ENCODE measurements around the gene PCDHGA6.
"Not testable (repeated sequence)": the region's sequence is repeated elsewhere in the genome, so short reads cannot be mapped to it uniquely, and the experiment has no call there.

The PCDHGA6 gene

GRCh38 chr5:141392429-141393198 is 18.9 kb downstream of the PCDHGA6 start, which contains the start of gene PCDHGA8:
PCDHGA8 (plus strand) TSS chr5:141392633; CDS start chr5:141392814, 181 bp downstream.
- no peak for DNase-seq (ENCODE audit: low spot score)
- TF ChIP-seq CTCF (IDR thresholded peaks at IDR 0.05; ENCODE audit: extremely low read depth, missing control alignments), result no peak

GRCh38 chr5:141393267-141393666 is 19.6 kb downstream of the PCDHGA6 start:
- no peak for DNase-seq (ENCODE audit: low spot score)
- TF ChIP-seq CTCF (IDR thresholded peaks at IDR 0.05; ENCODE audit: extremely low read depth, missing control alignments), result no peak

GRCh38 chr5:141394401-141395187 is 20.9 kb downstream of the PCDHGA6 start:
- DNase-seq (ENCODE audit: low spot score), result not testable (repeated sequence)

GRCh38 chr5:141397756-141398551 is 24.3 kb downstream of the PCDHGA6 start, which contains the start of gene PCDHGB5:
PCDHGB5 (plus strand) TSS chr5:141397947; CDS start chr5:141398128, 181 bp downstream.
- TF ChIP-seq CTCF (IDR thresholded peaks at IDR 0.05; ENCODE audit: extremely low read depth, missing control alignments), result peak; percentile 62
- DNase-seq (ENCODE audit: low spot score), result peak; percentile 81

- no peak for TF ChIP-seq CTCF (IDR thresholded peaks at IDR 0.05; ENCODE audit: extremely low read depth, missing control alignments)
- DNase-seq (ENCODE audit: low spot score), result no peak
These were observed 24.9 kb downstream of the PCDHGA6 start for GRCh38 chr5:141398608-141399007.

- no peak for DNase-seq (ENCODE audit: low spot score)
These were observed 26.0 kb downstream of the PCDHGA6 start for GRCh38 chr5:141399555-141400258.

More at GRCh38 chr5:141399555-141400258, 26.0 kb downstream of the PCDHGA6 start:
- no peak for TF ChIP-seq CTCF (IDR thresholded peaks at IDR 0.05; ENCODE audit: extremely low read depth, missing control alignments)

All from GM20000 (cell line).